GM12892 (cell line): ENCODE results near the gene PRKCD.

ENCODE experiments used
- DNase-seq: peaks from one replicate; pipeline ENCODE4 v3.0.0; 2011; ENCODE audit not compliant: insufficient read length
- FAIRE-seq: peaks from 2 replicates; lab custom pipeline; 2011; peaks lifted over from hg19 to GRCh38; lab: Jason Lieb, UNC
- POLR2A ChIP-seq: IDR thresholded peaks from 2 replicates; pipeline ENCODE4 v1.6.1; 2011; ENCODE audit warnings: low read depth, low read length, control low read depth
- POLR2AphosphoS5 ChIP-seq: IDR thresholded peaks from 2 replicates; pipeline ENCODE4 v1.6.1; 2011; ENCODE audit warnings: low read depth, low read length, control low read depth
- TAF1 ChIP-seq: IDR thresholded peaks from 2 replicates; pipeline ENCODE4 v1.6.1; 2011; ENCODE audit warnings: low read depth, mild to moderate bottlenecking, control low read depth, low read length, borderline replicate concordance

The PRKCD gene

DNA sequence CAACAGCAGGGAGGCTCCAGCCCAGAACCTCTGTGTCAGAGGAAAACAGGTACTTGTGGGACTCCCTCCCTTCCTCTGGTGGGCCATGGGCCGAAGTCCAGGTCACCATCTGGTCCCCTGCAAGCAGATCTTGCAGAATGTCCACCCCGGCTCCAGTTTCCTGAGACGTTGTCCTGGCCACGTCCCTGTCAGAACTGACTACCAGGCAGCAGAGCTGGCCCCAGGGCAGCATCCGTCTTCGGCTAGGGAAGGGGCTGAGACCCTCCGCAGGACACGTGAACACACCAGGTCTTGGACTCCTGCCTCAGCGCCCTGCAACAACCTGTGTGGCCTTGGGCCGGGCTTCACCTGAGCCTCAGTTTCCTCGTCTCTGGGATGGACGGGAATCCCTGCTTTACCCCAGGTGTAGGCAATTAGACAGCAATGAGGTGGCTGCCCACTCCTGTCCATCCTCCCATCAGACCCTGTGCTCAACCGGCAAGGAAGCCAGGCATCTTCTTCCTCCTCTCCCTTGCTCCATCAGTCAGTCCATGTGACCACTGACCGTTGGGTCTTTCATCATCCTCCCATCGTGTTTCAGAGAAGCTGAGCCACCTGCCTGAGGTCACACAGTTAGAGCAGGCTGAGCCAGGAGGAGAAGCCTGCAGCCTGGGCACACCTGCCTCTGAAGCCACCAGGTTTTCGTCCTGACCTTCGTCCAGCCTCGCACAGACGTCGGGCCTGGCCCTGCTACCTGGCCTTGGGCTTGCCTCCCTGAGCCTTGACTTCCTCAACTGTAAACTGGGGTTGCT is 8.9 kb upstream of the PRKCD start:
- FAIRE-seq (no peak), DNase-seq (no peak)
- no peak for TF ChIP-seq POLR2AphosphoS5

DNA sequence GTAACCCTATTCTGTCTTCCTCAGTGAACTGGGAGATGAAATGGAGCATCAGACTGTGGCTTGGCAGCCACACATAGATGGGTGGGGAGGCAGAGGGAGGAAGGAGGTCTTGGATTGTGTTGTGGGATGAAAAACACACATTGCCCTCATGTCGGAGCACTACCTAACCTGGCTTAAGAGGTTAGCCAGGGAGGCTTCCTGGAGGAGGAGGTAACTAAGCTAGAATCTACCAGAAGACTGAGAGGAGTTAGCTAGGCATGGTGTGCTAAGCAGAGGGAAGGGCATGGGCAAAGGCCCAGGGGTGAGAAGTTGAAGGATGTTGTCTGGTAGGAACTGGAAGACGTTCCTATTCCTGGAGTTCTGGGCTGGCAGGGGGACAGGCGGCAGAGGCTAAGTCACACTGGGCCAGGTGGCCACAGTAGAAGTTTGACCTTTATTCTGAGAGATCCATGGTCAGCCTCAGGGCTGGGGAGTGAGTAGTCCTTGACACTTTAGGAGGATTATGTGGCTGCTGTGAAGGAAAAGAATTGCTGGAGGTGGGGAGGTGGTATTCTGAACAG is 7.7 kb upstream of the PRKCD start:
- no peak for FAIRE-seq
- TF ChIP-seq POLR2AphosphoS5 (no peak), TAF1 (no peak), POLR2A (no peak)
- DNase-seq: no peak

DNA sequence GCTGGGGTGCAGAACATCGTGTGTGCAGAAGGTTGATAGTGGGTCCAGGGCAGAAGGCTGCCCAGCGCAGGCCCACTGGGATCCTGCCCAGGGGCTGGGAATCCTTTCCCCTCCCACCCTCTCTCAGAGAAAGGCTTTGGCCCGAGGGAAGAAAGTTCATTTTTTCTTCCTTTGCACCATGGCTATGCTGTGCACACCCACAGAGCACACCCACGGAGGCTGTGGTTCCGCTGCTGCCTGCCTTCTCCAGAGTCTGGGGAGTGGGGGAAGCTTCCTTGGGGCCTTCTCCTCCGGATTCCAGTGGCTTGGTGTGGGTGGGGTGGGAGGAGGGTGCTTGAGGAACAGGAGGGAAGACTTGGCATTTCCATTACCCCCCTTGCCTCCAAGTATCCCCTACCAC is 7.0 kb upstream of the PRKCD start:
- DNase-seq (no peak), FAIRE-seq (no peak)
- TF ChIP-seq POLR2A (no peak), POLR2AphosphoS5 (no peak), TAF1 (no peak)

DNA sequence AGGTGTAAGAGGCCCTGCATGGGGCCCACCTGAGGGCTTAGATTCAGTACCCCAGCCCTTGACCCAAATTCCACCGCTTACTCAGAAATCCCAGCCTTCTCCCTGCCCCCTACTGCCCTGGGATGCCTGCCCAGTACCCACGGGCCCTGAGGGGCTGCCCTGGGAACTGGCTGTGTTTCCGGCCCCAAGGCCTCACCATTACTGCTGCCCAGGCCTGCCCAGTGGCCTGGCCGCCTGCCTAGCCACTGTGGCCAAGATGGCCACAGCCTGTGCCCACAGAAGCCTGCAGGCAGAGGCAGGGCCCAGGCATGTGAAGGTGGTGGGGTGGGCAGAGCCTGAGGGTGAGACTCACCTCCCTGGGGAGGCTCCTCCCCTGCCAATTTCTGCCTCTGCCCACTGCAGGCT is 6.1 kb upstream of the PRKCD start:
- FAIRE-seq: no peak
- TF ChIP-seq POLR2AphosphoS5: no peak
- TF ChIP-seq POLR2A: no peak
- TF ChIP-seq TAF1: no peak
- no peak for DNase-seq

DNA sequence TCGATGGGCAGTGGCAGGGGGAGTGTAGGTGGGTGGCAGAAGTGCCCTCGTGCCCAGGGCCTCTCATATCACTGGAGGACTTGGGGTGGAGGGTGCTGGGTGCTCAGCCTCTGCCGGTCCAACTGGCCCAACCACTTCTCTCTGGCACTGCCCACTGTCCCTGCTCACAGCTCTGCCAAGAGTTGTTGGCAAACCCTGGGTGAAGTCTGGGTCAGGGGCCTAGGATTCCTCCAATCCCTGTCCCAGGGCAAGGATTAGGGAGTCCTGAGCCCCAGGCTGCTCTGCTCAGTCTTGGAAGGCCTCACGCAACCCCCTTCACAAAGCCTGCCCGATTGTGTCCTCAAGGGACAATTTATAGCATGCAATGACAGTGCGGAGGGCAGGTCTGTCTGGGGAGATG is 5.2 kb upstream of the PRKCD start:
- no peak for DNase-seq
- TF ChIP-seq POLR2AphosphoS5 (no peak), POLR2A (no peak), TAF1 (no peak)
- no peak for FAIRE-seq

DNA sequence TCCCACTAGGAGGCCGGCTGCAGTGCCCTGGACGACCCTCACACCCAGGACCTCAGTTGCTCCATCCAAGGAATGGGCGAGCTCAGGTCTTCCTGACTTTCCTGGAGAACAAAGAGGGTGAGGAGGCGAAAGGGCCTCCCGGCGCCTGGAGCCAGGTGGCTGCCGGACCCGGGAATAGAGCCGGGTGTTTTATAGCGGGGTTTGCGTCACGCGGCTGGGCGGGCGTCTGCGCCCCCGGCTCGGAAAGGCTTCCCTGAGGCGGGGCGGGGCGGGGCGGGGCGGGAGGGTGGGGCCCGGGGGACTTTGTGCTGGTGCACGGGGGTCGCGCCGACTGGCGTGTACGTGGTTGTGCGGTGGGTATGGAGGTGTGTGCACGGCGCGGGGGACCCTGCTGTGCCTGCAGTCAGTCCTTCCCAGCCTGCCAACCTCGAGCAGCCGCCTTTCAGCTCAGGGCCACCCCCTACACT is 4.6 kb upstream of the PRKCD start:
- FAIRE-seq: peak; percentile 33
- no peak for DNase-seq
- no peak for TF ChIP-seq POLR2AphosphoS5
- no peak for TF ChIP-seq TAF1
- no peak for TF ChIP-seq POLR2A

DNA sequence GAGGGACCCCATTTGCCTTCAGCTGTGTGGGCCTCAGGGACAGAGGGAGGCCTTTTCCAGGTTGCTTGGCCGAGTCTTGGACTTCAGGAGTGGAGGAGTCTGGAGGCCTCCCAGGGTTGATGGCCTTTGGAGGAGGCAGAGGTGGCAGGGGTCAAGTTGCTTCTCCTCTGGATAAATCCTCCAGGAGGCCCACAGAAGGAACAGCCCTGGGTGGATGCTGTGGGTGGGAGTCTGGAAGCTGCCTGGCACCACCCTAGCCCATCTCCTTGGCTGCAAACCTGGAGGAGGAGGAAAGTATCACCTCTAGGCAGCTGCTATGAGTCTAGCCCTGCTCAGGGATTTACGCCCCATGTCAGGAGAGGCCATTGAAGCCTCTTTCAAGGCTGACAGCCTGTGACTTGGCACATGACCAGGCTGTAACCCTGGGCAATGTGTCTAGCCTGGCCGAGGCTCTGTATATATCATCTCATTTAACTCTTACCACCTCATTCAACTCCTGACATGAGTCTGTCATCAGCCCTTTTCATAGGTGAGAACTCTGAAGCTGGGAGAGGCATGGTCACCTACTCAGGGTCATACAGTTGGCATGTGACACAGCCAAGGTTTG is 2.9 kb upstream of the PRKCD start:
- peak; percentile 57 for FAIRE-seq
- no peak for TF ChIP-seq TAF1
- no peak for TF ChIP-seq POLR2AphosphoS5
- no peak for TF ChIP-seq POLR2A
- DNase-seq: no peak

DNA sequence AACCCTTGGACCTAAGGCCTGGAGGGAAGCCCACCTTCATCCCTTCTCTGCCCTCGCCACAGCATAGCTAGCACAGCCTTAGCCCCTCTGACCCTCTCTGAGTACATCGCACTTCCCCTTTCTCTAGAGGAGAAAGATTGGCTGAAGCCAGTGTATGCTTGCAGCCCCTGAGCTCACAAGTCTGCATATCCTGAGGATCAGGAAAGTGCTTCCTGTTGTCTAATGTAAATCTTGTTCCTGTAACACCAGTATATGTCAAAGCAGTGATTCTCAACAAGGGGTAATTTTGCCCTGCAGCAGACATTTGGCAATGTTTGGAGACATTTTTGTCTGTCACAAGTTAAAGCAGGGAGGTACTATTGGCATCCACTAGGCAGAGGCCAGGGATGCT is 2.2 kb upstream of the PRKCD start:
- TF ChIP-seq POLR2A (no peak), TAF1 (no peak), POLR2AphosphoS5 (no peak)
- DNase-seq: no peak
- FAIRE-seq: peak; percentile 40

DNA sequence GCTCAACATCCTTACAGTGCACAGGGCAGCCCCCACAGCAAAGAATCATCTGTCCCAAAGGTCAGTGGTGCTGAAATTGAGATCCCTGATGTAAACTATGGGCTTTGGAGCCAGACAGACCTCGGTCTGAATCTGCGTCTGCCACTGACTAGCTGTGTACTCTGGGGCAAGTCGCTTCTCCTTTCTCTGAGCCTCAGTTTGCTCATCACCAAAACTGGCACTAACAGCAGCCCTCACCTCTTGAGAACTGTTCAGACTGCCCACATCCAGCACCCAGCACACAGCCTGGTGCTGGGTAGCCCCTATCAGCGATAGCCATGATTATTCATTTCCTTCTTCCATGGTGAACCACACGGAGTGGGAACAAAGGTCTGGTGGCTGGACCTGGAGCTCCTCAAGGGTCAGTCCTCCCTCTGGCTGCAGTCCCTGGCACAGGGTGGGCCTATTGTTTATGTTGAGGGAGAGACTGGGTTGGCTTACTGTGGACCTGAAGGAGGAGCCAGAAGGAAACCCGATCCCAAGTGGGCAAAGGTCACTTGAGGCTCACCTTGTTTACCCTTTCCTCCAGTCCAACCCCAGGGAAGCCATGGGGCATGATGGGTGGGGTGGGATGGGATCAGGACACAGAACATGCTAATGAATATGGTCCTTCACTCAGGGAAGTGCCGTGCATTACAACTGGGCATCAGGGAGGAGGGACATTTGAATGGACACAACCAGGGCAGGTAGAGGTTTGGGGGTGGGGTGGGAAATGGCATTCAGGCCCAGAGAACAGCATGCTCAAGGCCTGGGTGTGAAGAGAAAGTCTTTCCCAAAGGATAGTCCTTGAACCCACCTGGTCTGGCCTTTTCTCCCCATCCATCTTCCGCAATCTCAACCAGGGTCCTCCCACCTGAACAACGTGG is 1.6 kb upstream of the PRKCD start:
- DNase-seq: no peak

DNA sequence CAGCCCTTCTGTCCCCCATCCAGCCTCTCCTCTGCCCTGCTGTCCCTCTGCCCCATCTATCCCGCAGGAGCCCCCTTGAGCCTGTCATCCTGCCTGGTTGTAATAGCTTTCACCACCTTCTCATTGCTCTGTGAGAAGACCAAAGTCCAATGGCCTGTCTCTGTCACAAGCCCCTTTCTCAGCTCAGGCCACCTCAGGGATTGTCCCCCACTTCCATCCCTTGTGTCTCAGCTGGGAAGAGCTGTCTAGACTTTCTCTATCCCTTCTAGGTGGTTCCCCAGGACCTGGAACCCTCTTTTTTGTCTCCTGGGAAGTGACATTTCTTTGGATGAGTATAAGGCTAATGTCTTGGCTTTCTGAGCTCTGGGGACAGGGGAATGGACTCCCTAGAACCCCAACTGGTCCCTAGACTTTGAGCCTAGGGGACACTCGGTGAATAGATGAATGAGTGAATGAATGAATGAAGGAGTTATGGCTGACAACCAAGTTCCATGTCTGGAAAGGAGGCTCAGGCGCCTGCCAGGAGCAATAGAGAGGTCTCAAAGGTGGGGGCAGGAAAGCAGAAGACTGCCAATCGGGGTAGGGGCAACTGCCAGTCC is 849 bp upstream of the PRKCD start:
- TF ChIP-seq POLR2AphosphoS5 (no peak), POLR2A (no peak), TAF1 (no peak)
- DNase-seq (no peak), FAIRE-seq (no peak)

More for the DNA sequence above, 1.6 kb upstream of the PRKCD start:
- TF ChIP-seq POLR2AphosphoS5: no peak
- no peak for TF ChIP-seq TAF1
- no peak for TF ChIP-seq POLR2A
- no peak for FAIRE-seq

DNA sequence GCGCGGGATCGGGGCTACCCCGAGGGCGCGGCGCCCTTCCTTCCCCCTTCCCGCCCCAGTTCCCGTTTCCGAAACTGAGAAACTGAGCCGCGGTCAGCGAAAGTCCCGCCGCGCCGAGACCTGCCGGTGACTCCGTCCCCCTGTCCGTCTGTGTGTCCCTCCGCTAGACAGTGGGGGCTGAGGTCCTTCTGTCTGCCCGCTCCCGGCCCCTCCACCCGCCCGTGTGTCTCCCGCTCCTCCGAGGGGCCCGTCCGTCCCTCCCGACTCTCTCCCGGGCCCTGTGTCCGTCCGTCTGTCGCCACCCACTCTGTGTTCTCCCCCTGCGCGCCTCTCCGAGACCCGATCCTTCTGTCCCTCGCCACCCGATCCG is 426 bp downstream of the PRKCD start:
- TF ChIP-seq TAF1 (no peak), POLR2A (no peak), POLR2AphosphoS5 (no peak)
- DNase-seq: no peak
- peak; percentile 42 for FAIRE-seq
